ENCODE data around the gene FZR1.
A peak's percentile ranks its signal among the peaks of the same experiment; 100 is the strongest.

FZR1 gene

GRCh38 chr19:3505598-3506383 is at the start of gene FZR1:
Gene FZR1, plus strand, starts transcription at chr19:3506311. Its CDS starts 16,679 bp downstream, at chr19:3522990.
- DNase-seq (ENCODE audit: low spot score), result peak; percentile 99

- no peak for DNase-seq (ENCODE audit: low spot score)
Measured at GRCh38 chr19:3456925-3457527, 49.1 kb upstream of the FZR1 start.

DNA sequence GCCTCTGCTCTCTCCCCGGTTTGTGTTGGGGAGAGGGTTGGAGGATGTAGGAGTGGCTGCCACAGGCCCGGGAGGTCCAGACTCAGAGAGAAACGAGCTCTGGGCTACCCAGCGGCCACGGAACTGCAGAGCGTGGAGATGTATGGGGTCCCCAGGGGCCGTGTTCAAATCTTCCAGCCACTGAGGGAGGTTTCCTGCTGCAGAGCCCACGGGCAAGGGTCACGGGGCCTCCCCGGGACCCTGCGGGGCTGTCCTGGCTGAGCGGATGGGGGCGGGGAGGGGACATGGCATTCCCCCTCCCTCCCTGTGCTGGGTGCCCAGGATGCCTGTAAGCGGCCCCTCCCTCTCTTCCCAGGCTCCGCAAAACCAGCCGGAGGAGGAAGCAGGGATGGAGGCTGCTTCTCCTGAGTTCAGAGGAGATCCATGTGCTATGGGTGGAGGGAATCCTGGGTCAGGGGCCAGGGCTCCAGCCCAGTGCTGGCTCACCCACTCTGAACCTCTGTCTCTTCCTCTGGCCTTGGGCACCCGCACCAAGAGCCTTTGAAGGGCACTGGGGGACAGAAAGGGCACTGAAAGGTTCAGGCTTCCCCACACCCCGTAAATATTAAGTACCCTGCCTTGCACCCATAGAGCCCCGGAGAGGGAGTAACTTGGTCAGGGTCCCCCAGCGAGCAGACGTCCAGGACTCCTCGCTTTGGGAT is 48.4 kb upstream of the FZR1 start:
- DNase-seq (ENCODE audit: low spot score), result no peak

GRCh38 chr19:3458229-3459088 is 47.7 kb upstream of the FZR1 start:
- DNase-seq (ENCODE audit: low spot score), result no peak

DNA sequence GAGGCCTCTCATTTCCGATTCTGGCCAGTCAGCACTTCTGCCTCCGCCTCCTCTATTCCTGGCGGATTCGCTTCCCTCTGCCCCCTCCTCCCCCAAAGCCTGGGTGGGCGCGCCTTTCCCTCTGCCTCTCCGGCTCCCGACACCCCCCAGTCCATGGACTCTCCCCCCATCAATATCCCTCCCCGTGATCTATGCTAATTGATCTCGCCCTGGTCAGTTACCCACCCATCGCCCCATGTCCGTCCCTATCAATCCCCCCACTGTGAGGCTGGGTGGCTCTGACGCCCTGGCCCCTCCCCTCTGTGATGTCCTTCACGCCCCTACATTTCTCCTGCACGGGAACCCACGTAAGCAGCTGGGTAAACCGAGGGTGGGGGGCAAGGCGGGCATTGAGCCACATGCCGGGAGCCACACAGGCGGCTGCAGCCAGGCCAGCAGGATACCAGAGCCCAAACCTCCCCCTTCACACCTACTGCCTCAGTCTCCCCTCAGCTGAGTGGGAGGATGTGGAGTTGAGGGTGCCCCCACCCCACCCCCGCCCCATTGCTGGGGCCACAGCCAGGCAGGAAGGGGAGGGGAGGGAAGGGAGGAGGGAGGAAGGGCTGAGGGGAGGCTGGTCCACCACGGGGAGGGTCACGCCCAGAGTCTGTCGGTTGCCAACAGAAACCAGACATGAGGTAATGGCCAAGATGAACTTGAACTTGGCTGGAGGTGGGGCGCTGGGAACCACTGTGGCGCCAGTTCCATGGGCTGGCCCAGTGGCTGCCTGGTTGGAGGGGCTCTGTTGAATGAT is 46.8 kb upstream of the FZR1 start:
- DNase-seq (ENCODE audit: low spot score), result no peak

DNA sequence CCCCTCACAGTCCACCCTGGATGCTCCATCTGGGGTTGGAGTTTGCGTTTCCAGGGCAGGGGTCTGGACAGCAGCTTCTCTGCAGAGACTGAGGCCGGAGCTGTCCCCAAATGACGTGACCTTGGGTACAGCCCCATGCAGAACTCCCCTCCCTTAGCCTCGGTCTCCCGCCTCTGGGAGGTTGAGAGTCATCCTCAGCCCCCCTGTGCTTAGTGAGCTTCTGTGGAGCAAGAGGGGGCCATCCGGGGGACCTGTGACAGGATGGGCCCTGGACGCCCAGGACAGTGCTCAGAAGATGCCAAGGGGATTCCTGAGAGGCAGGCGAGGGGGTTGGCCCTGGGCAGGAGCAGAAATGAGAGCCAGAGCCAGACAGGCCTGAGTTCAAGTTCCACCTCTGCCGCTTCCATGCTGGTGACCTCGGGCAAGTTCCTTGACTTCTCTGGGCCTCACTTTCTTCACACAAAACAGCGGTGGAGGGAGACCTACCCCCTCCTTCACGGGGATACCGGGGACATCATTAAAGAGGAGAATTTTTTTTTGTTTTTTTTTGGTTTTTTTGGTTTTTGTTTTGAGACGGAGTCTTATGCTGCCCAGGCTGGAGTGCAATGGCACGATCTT is 46.0 kb upstream of the FZR1 start:
- DNase-seq (ENCODE audit: low spot score), result no peak

GRCh38 chr19:3462991-3463713 is 43.0 kb upstream of the FZR1 start:
- no peak for DNase-seq (ENCODE audit: low spot score)

DNA sequence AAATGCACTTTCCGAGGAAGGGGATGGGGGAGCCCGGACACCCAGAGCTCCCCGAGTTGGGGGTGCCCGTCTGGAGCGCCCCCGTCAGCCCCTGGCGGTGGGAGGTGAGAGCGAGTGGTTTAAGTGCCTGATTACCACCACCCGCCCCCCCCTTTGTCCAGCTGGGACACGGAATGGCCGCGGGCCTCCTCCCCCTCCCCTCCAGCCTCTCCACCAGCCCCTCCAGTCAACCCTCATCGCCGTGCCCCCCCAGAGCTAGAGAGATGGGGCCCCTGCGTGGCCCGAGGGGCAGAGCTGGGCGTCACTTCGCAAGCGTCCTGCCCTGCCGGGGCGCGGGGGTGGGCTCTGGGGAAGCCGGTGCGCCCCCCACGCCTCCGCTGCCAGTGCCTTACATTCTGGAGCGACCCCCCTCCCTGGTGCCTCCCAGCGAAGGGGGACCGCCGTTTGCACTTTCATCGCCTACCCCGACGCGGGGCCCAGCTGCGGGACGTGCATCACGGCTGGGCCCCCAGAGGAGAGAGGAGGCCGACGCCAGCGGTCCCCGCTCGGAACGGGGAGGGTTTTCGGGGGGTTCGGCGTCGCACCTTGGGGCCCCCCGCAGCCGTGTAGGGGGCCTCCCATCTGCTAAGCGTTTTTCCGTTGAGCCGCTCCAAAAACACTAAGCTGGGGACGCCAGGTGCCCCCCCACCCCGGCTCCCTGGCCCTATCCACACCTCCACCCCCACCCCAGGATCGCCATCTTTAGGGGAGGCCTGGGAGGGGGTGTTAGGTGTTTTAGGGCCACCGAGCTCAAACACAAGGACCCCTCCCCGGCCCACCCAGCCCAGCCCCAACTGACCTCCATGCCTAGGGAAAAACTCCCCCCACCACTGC is 42.2 kb upstream of the FZR1 start:
- no peak for DNase-seq (ENCODE audit: low spot score)

GRCh38 chr19:3464587-3465235 is 41.4 kb upstream of the FZR1 start:
- no peak for DNase-seq (ENCODE audit: low spot score)

- no peak for DNase-seq (ENCODE audit: low spot score)
Measured at GRCh38 chr19:3465552-3465951, 40.6 kb upstream of the FZR1 start.

DNA sequence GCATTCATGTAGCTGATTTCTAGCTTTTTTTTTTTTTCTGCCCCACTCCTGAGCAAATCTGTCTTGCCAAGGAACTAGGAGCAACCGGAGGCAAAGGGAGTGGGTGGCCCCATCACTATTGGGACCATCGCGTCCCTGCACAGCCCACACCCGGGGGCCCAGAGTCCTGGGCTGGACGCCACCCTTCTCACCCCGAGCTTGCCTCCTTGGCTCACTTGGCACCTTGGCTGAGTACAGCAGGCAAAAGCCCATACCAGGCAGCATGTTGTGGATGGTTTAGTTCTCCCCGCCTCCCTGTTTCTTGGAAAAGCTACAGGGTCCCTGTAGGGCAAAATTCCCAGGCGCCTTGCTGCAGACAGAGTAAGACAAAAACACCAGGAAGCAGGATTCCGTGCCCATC is 39.5 kb upstream of the FZR1 start:
- DNase-seq (ENCODE audit: low spot score), result no peak

DNA sequence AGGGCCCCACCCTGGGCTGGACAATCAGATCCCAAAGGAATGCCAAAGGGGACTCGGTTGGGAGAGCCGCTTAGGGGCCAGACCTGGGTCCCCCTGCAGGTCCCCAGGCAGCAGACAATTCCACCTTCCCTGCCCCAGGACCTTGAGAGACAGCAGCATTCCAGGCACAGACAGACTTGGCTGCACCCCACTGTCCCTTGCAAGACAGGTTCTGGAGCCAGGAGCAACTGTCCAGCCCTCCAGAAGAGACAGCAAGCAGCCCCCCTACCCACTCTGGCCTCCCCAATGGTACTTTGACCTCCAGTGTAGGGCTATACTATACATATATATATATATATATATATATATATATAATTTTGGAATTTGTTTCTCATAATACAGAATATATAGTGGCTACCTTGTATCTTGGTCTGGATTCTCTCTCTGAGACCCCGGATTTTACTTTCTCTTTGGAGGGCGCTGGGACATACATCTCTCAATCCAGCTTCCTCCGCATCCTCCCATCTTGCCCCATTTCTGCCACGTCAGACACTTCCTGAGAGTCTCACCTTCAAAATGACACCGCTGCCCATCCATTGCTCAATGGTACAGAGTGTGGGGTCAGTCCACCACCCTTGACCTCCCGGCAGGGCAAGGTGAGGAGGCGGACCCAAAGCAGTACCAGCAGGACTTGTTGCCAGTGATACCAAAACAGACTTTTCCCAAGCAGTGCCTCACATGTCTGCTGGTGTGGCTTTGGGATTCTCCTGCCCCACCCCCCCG is 38.5 kb upstream of the FZR1 start:
- DNase-seq (ENCODE audit: low spot score), result no peak

DNA sequence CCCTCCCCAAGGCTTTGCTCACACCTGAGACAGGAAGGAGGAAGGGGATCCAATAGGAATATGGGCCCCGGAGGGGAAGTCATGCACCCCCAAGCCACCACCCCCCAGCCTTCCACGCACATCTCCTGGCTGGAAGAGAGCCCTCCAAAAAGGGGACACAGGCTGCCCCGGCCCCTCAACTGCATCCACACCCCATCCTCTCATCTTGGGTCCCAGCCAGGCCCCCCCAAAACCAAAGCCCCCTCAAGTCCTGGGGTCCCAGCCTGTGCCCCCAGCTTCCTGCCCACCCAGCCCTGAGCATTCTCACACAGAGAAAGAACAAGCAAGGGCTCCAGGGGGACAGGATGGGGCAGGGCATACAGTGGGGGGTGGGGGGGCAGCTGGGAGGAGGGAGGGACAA is 37.9 kb upstream of the FZR1 start:
- DNase-seq (ENCODE audit: low spot score), result no peak

DNA sequence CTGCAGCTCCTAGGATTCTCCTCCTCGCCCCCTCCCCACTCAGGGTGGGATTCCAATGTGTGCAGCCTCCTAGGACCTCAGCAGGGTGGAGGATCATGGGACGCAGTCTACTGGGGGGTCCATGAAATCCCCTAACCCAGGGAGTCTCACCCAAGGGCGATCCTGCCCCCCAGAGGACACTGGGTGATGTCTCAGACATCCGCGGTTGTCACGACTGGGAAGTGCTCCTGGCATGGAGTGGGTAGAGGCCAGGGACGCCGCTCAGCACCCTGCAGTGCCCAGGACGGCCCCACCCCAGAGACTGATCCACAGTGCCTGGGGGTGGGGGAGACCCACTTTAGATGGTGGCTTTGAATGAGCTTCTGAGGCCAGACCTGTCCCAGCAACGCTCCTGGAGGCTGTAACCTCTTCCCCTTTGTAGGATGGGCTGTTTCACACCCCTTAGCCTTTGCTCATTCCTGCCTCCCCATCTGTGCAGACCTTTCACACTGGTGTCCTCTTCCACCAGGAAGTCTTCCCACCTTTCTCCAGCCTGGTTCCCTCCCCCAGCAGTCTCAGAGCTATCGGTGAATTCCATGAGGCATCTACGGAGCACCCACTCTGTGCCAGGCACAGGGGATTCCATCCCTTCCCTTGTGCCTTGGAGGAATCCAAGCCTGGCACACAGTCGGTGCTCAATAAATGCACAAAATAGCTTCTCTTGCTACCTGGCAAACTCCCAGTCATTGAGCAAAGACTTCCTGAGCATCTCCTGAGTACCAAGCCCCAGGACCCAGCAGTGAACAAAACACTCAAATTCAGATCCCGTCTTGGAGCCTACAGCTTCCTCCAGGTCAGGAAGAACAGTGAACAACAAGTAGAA is 36.2 kb upstream of the FZR1 start:
- no peak for DNase-seq (ENCODE audit: low spot score)

DNA sequence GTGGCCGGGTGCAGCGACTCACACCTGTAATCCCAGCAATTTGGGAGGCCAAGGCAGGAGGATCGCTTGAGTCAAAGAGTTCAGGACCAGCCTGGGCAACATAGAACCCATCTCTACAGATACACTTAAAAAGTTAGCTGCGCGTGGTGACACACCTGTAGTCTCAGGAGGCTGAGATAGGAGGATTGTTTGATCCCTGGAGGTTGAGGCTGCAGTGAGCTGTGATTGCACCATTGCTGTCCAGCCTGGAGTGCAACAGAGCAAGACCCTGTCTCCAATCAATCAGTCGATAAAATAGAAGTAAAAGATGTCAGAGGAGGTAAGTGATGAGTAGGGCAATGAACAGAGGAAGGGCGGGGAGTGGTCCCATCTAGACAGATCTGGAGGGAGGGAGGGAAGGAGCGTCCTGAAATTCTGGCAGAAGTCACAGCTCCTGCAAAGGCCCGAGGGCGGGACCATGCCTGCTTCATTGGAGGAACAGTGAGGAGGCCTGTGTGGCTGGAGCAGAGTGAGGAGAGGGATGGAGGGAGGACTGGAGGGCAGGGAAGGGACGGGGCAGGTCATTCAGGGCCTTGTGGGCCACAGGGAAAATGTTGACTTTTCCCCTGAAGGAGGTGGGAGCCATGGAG is 35.5 kb upstream of the FZR1 start:
- no peak for DNase-seq (ENCODE audit: low spot score)

GRCh38 chr19:3471954-3472655 is 34.0 kb upstream of the FZR1 start:
- no peak for DNase-seq (ENCODE audit: low spot score)
